DMS53 treated with DMSO at 0.1 percent for 48 hours (cell line): Measurements from ENCODE around the gene KCNE4.
A peak's percentile ranks its signal among the peaks of the same experiment; 100 is the strongest.

Experiments used
- DNase-seq: peaks from one replicate; lab custom pipeline; 2025; ENCODE audit not compliant: unreplicated experiment; lab: John Stamatoyannopoulos, UW

The KCNE4 gene

GRCh38 chr2:223083402-223084070 is 31.5 kb downstream of the KCNE4 start:
- DNase-seq: no peak

GRCh38 chr2:223084873-223085272 is 32.9 kb downstream of the KCNE4 start:
- DNase-seq: no peak

GRCh38 chr2:223086370-223086981 is 34.5 kb downstream of the KCNE4 start:
- DNase-seq: no peak

GRCh38 chr2:223087466-223087865 is 35.5 kb downstream of the KCNE4 start:
- DNase-seq: no peak

- DNase-seq: no peak
Measured at GRCh38 chr2:223088866-223089265, 36.9 kb downstream of the KCNE4 start.

GRCh38 chr2:223090039-223090438 is 38.0 kb downstream of the KCNE4 start:
- DNase-seq: no peak

GRCh38 chr2:223090540-223091235 is 38.7 kb downstream of the KCNE4 start:
- peak; percentile 33 for DNase-seq

GRCh38 chr2:223092667-223093066 is 40.7 kb downstream of the KCNE4 start:
- no peak for DNase-seq

GRCh38 chr2:223093436-223094241 is 41.6 kb downstream of the KCNE4 start:
- DNase-seq: no peak

GRCh38 chr2:223095207-223095606 is 43.2 kb downstream of the KCNE4 start:
- no peak for DNase-seq

- DNase-seq: no peak
Measured at GRCh38 chr2:223096235-223096970, 44.4 kb downstream of the KCNE4 start.

GRCh38 chr2:223097888-223098383 is 45.9 kb downstream of the KCNE4 start:
- no peak for DNase-seq

GRCh38 chr2:223099561-223099960 is 47.6 kb downstream of the KCNE4 start:
- no peak for DNase-seq

GRCh38 chr2:223100061-223100511 is 48.1 kb downstream of the KCNE4 start:
- DNase-seq: peak; percentile 2

- peak; percentile 31 for DNase-seq
Measured at GRCh38 chr2:223101340-223102039, 49.5 kb downstream of the KCNE4 start.

- DNase-seq: no peak
Measured at GRCh38 chr2:223102040-223102400, 50.0 kb downstream of the KCNE4 start.

GRCh38 chr2:223102450-223102849 is 50.5 kb downstream of the KCNE4 start:
- DNase-seq: no peak

- no peak for DNase-seq
Measured at GRCh38 chr2:223104336-223105132, 52.5 kb downstream of the KCNE4 start.
